Chondrocyte (in vitro differentiated cells): ENCODE data around the gene MTAP. TPM values are rescaled to one million over a fixed set of nuclear protein-coding genes. Genes with fewer than 3 reads are reported as not detected.

Experiments
- DNase-seq: peaks from one replicate; pipeline ENCODE4 v3.0.0; 2021; ENCODE audit warnings: mixed read lengths, low spot score
- H3K27ac Mint-ChIP-seq: one replicate; pipeline ENCODE4 v1.8.0; 2021; ENCODE audit warnings: mild to moderate bottlenecking, moderate library complexity, mixed read lengths; ENCODE audit not compliant: unreplicated experiment
- H3K27me3 Mint-ChIP-seq: 2 replicates; pipeline ENCODE4 v1.8.0; 2021; ENCODE audit warnings: low read depth, mixed read lengths
- H3K36me3 Mint-ChIP-seq: 2 replicates; pipeline ENCODE4 v1.8.0; 2021; ENCODE audit warnings: low read depth, mixed read lengths
- H3K4me1 Mint-ChIP-seq: 2 replicates; pipeline ENCODE4 v1.8.0; 2021; ENCODE audit warnings: low read depth, mild to moderate bottlenecking, mixed read lengths
- H3K4me3 Mint-ChIP-seq: one replicate; pipeline ENCODE4 v1.8.0; 2021; ENCODE audit warnings: mild to moderate bottlenecking, moderate library complexity, mixed read lengths; ENCODE audit not compliant: unreplicated experiment
- H3K9me3 Mint-ChIP-seq: 2 replicates; pipeline ENCODE4 v1.8.0; 2021; ENCODE audit warnings: low read depth, mixed read lengths
- total RNA-seq: library from RNA; stranded (reverse); gene quantifications from 3 replicates; pipeline ENCODE4 v1.2.1, GENCODE V29; 2021
- TF ChIP-seq, protein P1 (sequence below): fragments of 200-600 bp; sonication (generic); IDR thresholded peaks from 2 replicates; pipeline ENCODE4 v1.5.0; 2021; ENCODE audit warnings: antibody characterized with exemption, mild to moderate bottlenecking, moderate library complexity

MTAP gene
- total RNA-seq, 1 donor from 2014 or later = 33.7 TPM

GRCh38 chr9:21969011-21969940 lies 166.8 kb downstream of the MTAP start:
- no peak for DNase-seq
- Mint-ChIP-seq H3K27ac (no peak overlapping the region), H3K9me3 (no peaks in the 10 kb centered on the region), H3K27me3 (peaks cover 82% of the 10 kb centered on the region), H3K4me1 (peaks cover 28% of the 10 kb centered on the region), H3K36me3 (peaks cover 25% of the 10 kb centered on the region), H3K4me3 (no peak overlapping the region)
- TF ChIP-seq, protein P1, sequence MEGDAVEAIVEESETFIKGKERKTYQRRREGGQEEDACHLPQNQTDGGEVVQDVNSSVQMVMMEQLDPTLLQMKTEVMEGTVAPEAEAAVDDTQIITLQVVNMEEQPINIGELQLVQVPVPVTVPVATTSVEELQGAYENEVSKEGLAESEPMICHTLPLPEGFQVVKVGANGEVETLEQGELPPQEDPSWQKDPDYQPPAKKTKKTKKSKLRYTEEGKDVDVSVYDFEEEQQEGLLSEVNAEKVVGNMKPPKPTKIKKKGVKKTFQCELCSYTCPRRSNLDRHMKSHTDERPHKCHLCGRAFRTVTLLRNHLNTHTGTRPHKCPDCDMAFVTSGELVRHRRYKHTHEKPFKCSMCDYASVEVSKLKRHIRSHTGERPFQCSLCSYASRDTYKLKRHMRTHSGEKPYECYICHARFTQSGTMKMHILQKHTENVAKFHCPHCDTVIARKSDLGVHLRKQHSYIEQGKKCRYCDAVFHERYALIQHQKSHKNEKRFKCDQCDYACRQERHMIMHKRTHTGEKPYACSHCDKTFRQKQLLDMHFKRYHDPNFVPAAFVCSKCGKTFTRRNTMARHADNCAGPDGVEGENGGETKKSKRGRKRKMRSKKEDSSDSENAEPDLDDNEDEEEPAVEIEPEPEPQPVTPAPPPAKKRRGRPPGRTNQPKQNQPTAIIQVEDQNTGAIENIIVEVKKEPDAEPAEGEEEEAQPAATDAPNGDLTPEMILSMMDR = no peak

- no peak overlapping the region for H3K4me3 Mint-ChIP-seq
- H3K9me3 Mint-ChIP-seq = no peaks in the 10 kb centered on the region
- H3K27ac Mint-ChIP-seq = no peak overlapping the region
- peaks cover 25% of the 10 kb centered on the region for H3K36me3 Mint-ChIP-seq
- peaks cover 87% of the 10 kb centered on the region for H3K27me3 Mint-ChIP-seq
- H3K4me1 Mint-ChIP-seq = peaks cover 36% of the 10 kb centered on the region
- TF ChIP-seq, protein P1 = no peak
- no peak for DNase-seq
Measured at GRCh38 chr9:21969951-21970799, 167.7 kb downstream of the MTAP start.

- H3K9me3 Mint-ChIP-seq = no peaks in the 10 kb centered on the region
- H3K36me3 Mint-ChIP-seq = peaks cover 25% of the 10 kb centered on the region
- TF ChIP-seq, protein P1 = no peak
- no peak overlapping the region for H3K27ac Mint-ChIP-seq
- H3K27me3 Mint-ChIP-seq = peaks cover 87% of the 10 kb centered on the region
- no peak overlapping the region for H3K4me3 Mint-ChIP-seq
- DNase-seq = no peak
- H3K4me1 Mint-ChIP-seq = peaks cover 32% of the 10 kb centered on the region
Measured at GRCh38 chr9:21970800-21971640, 168.6 kb downstream of the MTAP start.

- H3K4me3 Mint-ChIP-seq = no peak overlapping the region
- H3K36me3 Mint-ChIP-seq = peaks cover 22% of the 10 kb centered on the region
- DNase-seq = no peak
- TF ChIP-seq, protein P1 = no peak
- no peaks in the 10 kb centered on the region for H3K9me3 Mint-ChIP-seq
- peaks cover 87% of the 10 kb centered on the region for H3K27me3 Mint-ChIP-seq
- H3K27ac Mint-ChIP-seq = no peak overlapping the region
- peaks cover 31% of the 10 kb centered on the region for H3K4me1 Mint-ChIP-seq
Measured at GRCh38 chr9:21972361-21972760, 169.9 kb downstream of the MTAP start.
